ENCODE results near the gene SPTLC3. TPM values are rescaled to one million over a fixed set of nuclear protein-coding genes. Genes with fewer than 3 reads are reported as not detected.

Gene SPTLC3
- total RNA-seq, 1 donor from 2014 or later: 2.2 TPM

- intact Hi-C loops (cut with DNase I): loop anchor here (2.0 to 5.0 kb wide), 2 partner anchors 428 to 653 kb away; no protein-coding TSS in a partner anchor
- DNase-seq (ENCODE audit: low spot score): no peak
Measured at GRCh38 chr20:13119583-13119982, 110.8 kb downstream of the SPTLC3 start.

GRCh38 chr20:13120471-13120870 lies 111.7 kb downstream of the SPTLC3 start:
- intact Hi-C loops (cut with DNase I): loop anchor here (5.0 kb wide), 1 partner anchor 637 kb away; no protein-coding TSS in a partner anchor
- no peak for DNase-seq (ENCODE audit: low spot score)

GRCh38 chr20:13121840-13122515 lies 113.2 kb downstream of the SPTLC3 start:
- DNase-seq (ENCODE audit: low spot score): no peak
- intact Hi-C loops (cut with DNase I): loop anchor here (5.0 kb wide), 1 partner anchor 635 kb away; no protein-coding TSS in a partner anchor

GRCh38 chr20:13125486-13125885 lies 116.7 kb downstream of the SPTLC3 start:
- no peak for DNase-seq (ENCODE audit: low spot score)
- intact Hi-C loops (cut with DNase I): no loop called here

GRCh38 chr20:13128173-13128572 lies 119.4 kb downstream of the SPTLC3 start:
- DNase-seq (ENCODE audit: low spot score): no peak
- intact Hi-C loops (cut with DNase I): no loop called here

- no peak for DNase-seq (ENCODE audit: low spot score)
- intact Hi-C loops (cut with DNase I): no loop called here
Measured at GRCh38 chr20:13130061-13130706, 121.4 kb downstream of the SPTLC3 start.

GRCh38 chr20:13130707-13131103 lies 121.9 kb downstream of the SPTLC3 start:
- intact Hi-C loops (cut with DNase I): no loop called here
- DNase-seq (ENCODE audit: low spot score): no peak

GRCh38 chr20:13131688-13132087 lies 122.9 kb downstream of the SPTLC3 start:
- DNase-seq (ENCODE audit: low spot score): no peak
- intact Hi-C loops (cut with DNase I): no loop called here

- intact Hi-C loops (cut with DNase I): no loop called here
Measured at GRCh38 chr20:13139459-13140150, 130.8 kb downstream of the SPTLC3 start.

GRCh38 chr20:13140201-13140600 lies 131.4 kb downstream of the SPTLC3 start:
- intact Hi-C loops (cut with DNase I): no loop called here
- DNase-seq (ENCODE audit: low spot score): no peak

More at GRCh38 chr20:13139459-13140150, 130.8 kb downstream of the SPTLC3 start:
- DNase-seq (ENCODE audit: low spot score): no peak

GRCh38 chr20:13140775-13141174 lies 132.0 kb downstream of the SPTLC3 start:
- DNase-seq (ENCODE audit: low spot score): no peak
- intact Hi-C loops (cut with DNase I): no loop called here

GRCh38 chr20:13141546-13141945 lies 132.8 kb downstream of the SPTLC3 start:
- intact Hi-C loops (cut with DNase I): no loop called here

GRCh38 chr20:13142143-13142542 lies 133.4 kb downstream of the SPTLC3 start:
- no peak for DNase-seq (ENCODE audit: low spot score)
- intact Hi-C loops (cut with DNase I): no loop called here

More at GRCh38 chr20:13141546-13141945, 132.8 kb downstream of the SPTLC3 start:
- no peak for DNase-seq (ENCODE audit: low spot score)

- DNase-seq (ENCODE audit: low spot score): no peak
- intact Hi-C loops (cut with DNase I): no loop called here
Measured at GRCh38 chr20:13147071-13147963, 138.5 kb downstream of the SPTLC3 start.

- intact Hi-C loops (cut with DNase I): no loop called here
- no peak for DNase-seq (ENCODE audit: low spot score)
Measured at GRCh38 chr20:13147971-13148370, 139.2 kb downstream of the SPTLC3 start.

GRCh38 chr20:13148402-13148801 lies 139.6 kb downstream of the SPTLC3 start:
- DNase-seq (ENCODE audit: low spot score): no peak
- intact Hi-C loops (cut with DNase I): no loop called here

- no peak for DNase-seq (ENCODE audit: low spot score)
- intact Hi-C loops (cut with DNase I): no loop called here
Measured at GRCh38 chr20:13148961-13149360, 140.2 kb downstream of the SPTLC3 start.

GRCh38 chr20:13149371-13150105 lies 140.8 kb downstream of the SPTLC3 start:
- no peak for DNase-seq (ENCODE audit: low spot score)
- intact Hi-C loops (cut with DNase I): no loop called here

GRCh38 chr20:13158369-13158768 lies 149.6 kb downstream of the SPTLC3 start:
- DNase-seq (ENCODE audit: low spot score): no peak
- intact Hi-C loops (cut with DNase I): no loop called here
